HL-60 (cell line): Measurements from ENCODE around the gene CKS2.

Experiments used
- DNase-seq, 2 experiments: peaks; one replicate each; pipeline ENCODE4 v3.0.0-alpha.2; 2010 to 2020; ENCODE audit warnings: low read depth in 1 of 2, low spot score in 1 of 2
- H3K27ac ChIP-seq: fragments of 250-450 bp; sonication (Bioruptor Pico); replicated peaks from 2 replicates; pipeline ENCODE4 v1.5.1; 2020; ENCODE audit warnings: mild to moderate bottlenecking, moderate library complexity
- H3K27me3 ChIP-seq: fragments of 250-450 bp; sonication (Bioruptor Pico); 2 replicates; pipeline ENCODE4 v1.5.1; 2021; ENCODE audit warnings: mild to moderate bottlenecking, moderate library complexity; ENCODE audit not compliant: insufficient read depth, poor library complexity, severe bottlenecking
- H3K4me3 ChIP-seq: replicated peaks from 2 replicates; pipeline ENCODE4 v1.5.1; 2011; ENCODE audit warnings: mild to moderate bottlenecking, control low read depth, low read length; ENCODE audit not compliant: insufficient read depth
- CTCF ChIP-seq: IDR thresholded peaks from one replicate; pipeline ENCODE4 v1.5.1; 2011; ENCODE audit warnings: low read length, control low read depth, inconsistent platforms; ENCODE audit not compliant: insufficient read depth
- GABPA ChIP-seq: IDR thresholded peaks from 2 replicates; pipeline ENCODE4 v1.6.1; 2012; ENCODE audit warnings: low read depth
- POLR2AphosphoS5 ChIP-seq: IDR thresholded peaks from 2 replicates; pipeline ENCODE4 v1.6.1; 2012; ENCODE audit warnings: low read depth
- REST ChIP-seq: IDR thresholded peaks from 2 replicates; pipeline ENCODE4 v1.6.1; 2012; ENCODE audit warnings: low read depth; ENCODE audit not compliant: insufficient replicate concordance
- SPI1 ChIP-seq: IDR thresholded peaks from 2 replicates; pipeline ENCODE4 v1.6.1; 2012; ENCODE audit warnings: low read depth, mild to moderate bottlenecking, borderline replicate concordance

Gene CKS2

GRCh38 chr9:89304834-89305188 lies 6.2 kb upstream of the CKS2 start:
- Histone ChIP-seq H3K27me3 (no peaks in the 10 kb centered on the region), H3K27ac (peak overlapping the region; percentile 82), H3K4me3 (no peak overlapping the region)
- DNase-seq = no peak
- no peak for TF ChIP-seq REST
- no peak for TF ChIP-seq GABPA
- no peak; the same call in 1 of the 2 replicates for TF ChIP-seq POLR2AphosphoS5
- TF ChIP-seq CTCF = no peak
- TF ChIP-seq SPI1 = peak; percentile 22; the same call in 1 of the 2 replicates

GRCh38 chr9:89305868-89306267 lies 5.1 kb upstream of the CKS2 start:
- peak overlapping the region; percentile 82 for H3K27ac ChIP-seq

GRCh38 chr9:89309166-89309565 lies 1.8 kb upstream of the CKS2 start:
- TF ChIP-seq GABPA = no peak
- TF ChIP-seq CTCF = no peak
- no peak for TF ChIP-seq POLR2AphosphoS5
- TF ChIP-seq REST = no peak
- no peak for TF ChIP-seq SPI1
- Histone ChIP-seq H3K27ac (peak overlapping the region; percentile 97), H3K27me3 (no peaks in the 10 kb centered on the region), H3K4me3 (no peak overlapping the region)
- DNase-seq = no peak

More at GRCh38 chr9:89305868-89306267, 5.1 kb upstream of the CKS2 start:
- no peak overlapping the region for H3K4me3 ChIP-seq
- no peaks in the 10 kb centered on the region for H3K27me3 ChIP-seq
- TF ChIP-seq REST = no peak
- TF ChIP-seq SPI1 = no peak
- no peak for TF ChIP-seq CTCF
- no peak for TF ChIP-seq POLR2AphosphoS5
- no peak for TF ChIP-seq GABPA
- no peak for DNase-seq
